T-helper 17 cell (primary cell): ENCODE data around the gene BANF2. TPM values are rescaled to one million over a fixed set of nuclear protein-coding genes. Genes with fewer than 3 reads are reported as not detected.

ENCODE experiments used
- ATAC-seq: fragments of 150-1000 bp; cut with Tn5 transposase; 2 replicates; pipeline ENCODE4 v1.10.0; 2021; ENCODE audit warnings: mild to moderate bottlenecking, moderate library complexity
- DNase-seq, 3 donors: peaks; one replicate each; pipeline versions ENCODE4 v3.0.0 to v3.0.0-alpha.2; 2020 to 2021
- H3K9me3 ChIP-seq: one replicate; pipeline ENCODE4 v1.7.0; 2013; ENCODE audit warnings: low read length, mild to moderate bottlenecking; ENCODE audit not compliant: control insufficient read depth, poor library complexity, severe bottlenecking
- H3K27ac Mint-ChIP-seq: one replicate; pipeline ENCODE4 v1.8.0; 2022; ENCODE audit warnings: mild to moderate bottlenecking, moderate library complexity, mixed read lengths
- H3K27me3 Mint-ChIP-seq: one replicate; pipeline ENCODE4 v1.8.0; 2022; ENCODE audit warnings: mixed read lengths
- H3K36me3 Mint-ChIP-seq: one replicate; pipeline ENCODE4 v1.8.0; 2022; ENCODE audit warnings: low read depth, mixed read lengths
- H3K4me1 Mint-ChIP-seq: one replicate; pipeline ENCODE4 v1.8.0; 2022; ENCODE audit warnings: mild to moderate bottlenecking, mixed read lengths
- H3K4me3 Mint-ChIP-seq: one replicate; pipeline ENCODE4 v1.8.0; 2022; ENCODE audit warnings: mild to moderate bottlenecking, moderate library complexity, mixed read lengths
- total RNA-seq, 4 donors: library from RNA in 2 of 4; stranded (reverse) in 2 of 4; gene quantifications; one replicate each; pipeline ENCODE4 v1.2.3 and lab custom pipeline; 2022 to 2026

The BANF2 gene
- total RNA-seq, 2 donors from 2014 or later = not detected

DNA sequence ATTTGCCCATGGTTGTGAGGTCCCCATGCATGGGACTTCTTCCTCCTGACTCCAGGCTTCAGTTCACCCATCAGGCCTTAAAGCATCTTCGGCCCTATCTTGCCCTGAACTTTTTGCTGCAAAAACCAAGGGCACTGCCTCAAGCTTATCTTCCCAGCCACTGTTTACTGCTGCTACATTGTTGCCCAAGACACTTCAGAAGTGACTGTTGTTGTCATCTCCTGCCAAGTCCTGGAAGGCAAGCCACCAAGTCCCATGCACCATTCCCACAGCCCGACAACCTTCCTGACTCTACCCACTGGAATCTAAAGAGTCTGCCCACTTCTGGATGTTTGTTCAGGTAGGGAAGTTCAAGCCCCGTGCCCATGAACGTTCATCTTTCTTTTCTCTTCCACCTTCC, 12.4 kb downstream of the BANF2 start:
- H3K27me3 Mint-ChIP-seq = peaks cover 22% of the 10 kb centered on the region
- ATAC-seq = no peak

DNA sequence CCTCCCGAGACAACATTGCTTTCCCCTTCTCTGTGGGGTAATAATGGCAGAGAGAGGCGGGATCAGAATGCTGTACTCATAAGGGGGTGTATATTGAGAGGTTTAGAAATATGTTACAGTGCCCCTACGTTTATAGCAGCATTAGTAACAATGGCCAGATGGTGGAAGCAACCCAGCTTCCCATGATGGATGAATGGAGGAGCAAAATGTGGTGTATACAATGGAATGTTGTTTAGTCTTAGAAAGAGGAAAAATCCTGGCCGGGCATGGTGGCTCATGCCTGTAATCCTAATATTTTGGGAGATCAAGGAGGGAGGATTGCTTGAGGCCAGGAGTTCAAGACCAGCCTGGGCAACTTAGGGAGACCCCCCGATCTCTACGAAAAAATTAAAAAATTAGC, 12.9 kb downstream of the BANF2 start:
- no peak for ATAC-seq
- DNase-seq = no peak
- Mint-ChIP-seq H3K27ac (no peak overlapping the region), H3K36me3 (peaks cover 4% of the 10 kb centered on the region), H3K27me3 (peaks cover 22% of the 10 kb centered on the region), H3K4me3 (no peak overlapping the region), H3K4me1 (no peaks in the 10 kb centered on the region)
- H3K9me3 ChIP-seq = no peaks in the 10 kb centered on the region

More for the DNA sequence above, 12.4 kb downstream of the BANF2 start:
- no peak for DNase-seq
- H3K4me3 Mint-ChIP-seq = no peak overlapping the region
- no peaks in the 10 kb centered on the region for H3K9me3 ChIP-seq
- peaks cover 4% of the 10 kb centered on the region for H3K36me3 Mint-ChIP-seq
- no peaks in the 10 kb centered on the region for H3K4me1 Mint-ChIP-seq
- H3K27ac Mint-ChIP-seq = no peak overlapping the region

GRCh38 chr20:17714597-17714996, 14.8 kb downstream of the BANF2 start:
- peaks cover 22% of the 10 kb centered on the region for H3K27me3 Mint-ChIP-seq

DNA sequence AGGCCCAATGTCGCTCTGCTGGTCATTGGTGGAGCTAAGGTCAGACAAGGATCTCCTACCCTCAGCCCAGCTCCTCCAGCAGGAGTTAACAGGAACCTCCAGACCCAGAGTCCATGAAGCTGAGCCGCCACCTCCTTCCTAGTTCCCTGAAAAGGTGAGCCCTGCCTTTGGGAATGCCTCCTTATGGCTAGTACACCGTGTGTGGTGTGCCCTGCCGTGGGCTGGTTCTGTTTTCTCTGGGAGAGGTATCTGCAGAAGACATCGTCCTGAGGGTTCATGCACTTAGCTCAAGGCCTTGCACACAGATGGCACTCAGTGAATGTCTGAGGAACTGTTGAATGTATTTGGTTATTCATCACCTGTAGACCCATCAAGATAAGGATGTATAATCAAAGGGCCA, 15.3 kb downstream of the BANF2 start:
- Mint-ChIP-seq H3K27ac (no peak overlapping the region), H3K36me3 (peaks cover 4% of the 10 kb centered on the region)

More at GRCh38 chr20:17714597-17714996, 14.8 kb downstream of the BANF2 start:
- Mint-ChIP-seq H3K4me1 (no peaks in the 10 kb centered on the region), H3K27ac (no peak overlapping the region), H3K4me3 (no peak overlapping the region), H3K36me3 (peaks cover 4% of the 10 kb centered on the region)
- ATAC-seq (no peak), DNase-seq (no peak)
- H3K9me3 ChIP-seq = no peaks in the 10 kb centered on the region

GRCh38 chr20:17716331-17716730, 16.6 kb downstream of the BANF2 start:
- no peak overlapping the region for H3K4me3 Mint-ChIP-seq
- peaks cover 4% of the 10 kb centered on the region for H3K36me3 Mint-ChIP-seq
- peaks cover 19% of the 10 kb centered on the region for H3K27me3 Mint-ChIP-seq
- H3K9me3 ChIP-seq = no peaks in the 10 kb centered on the region
- DNase-seq (no peak), ATAC-seq (no peak)
- no peaks in the 10 kb centered on the region for H3K4me1 Mint-ChIP-seq
- H3K27ac Mint-ChIP-seq = no peak overlapping the region

More for the DNA sequence above, 15.3 kb downstream of the BANF2 start:
- H3K9me3 ChIP-seq = no peaks in the 10 kb centered on the region
- ATAC-seq = no peak
- Mint-ChIP-seq H3K4me1 (no peaks in the 10 kb centered on the region), H3K27me3 (peaks cover 22% of the 10 kb centered on the region), H3K4me3 (no peak overlapping the region)
- DNase-seq = no peak

GRCh38 chr20:17720755-17721154, 21.0 kb downstream of the BANF2 start:
- Mint-ChIP-seq H3K27ac (no peak overlapping the region), H3K4me1 (no peaks in the 10 kb centered on the region), H3K27me3 (peaks cover 30% of the 10 kb centered on the region), H3K36me3 (no peaks in the 10 kb centered on the region), H3K4me3 (no peak overlapping the region)
- ATAC-seq (no peak), DNase-seq (no peak)
- no peaks in the 10 kb centered on the region for H3K9me3 ChIP-seq

DNA sequence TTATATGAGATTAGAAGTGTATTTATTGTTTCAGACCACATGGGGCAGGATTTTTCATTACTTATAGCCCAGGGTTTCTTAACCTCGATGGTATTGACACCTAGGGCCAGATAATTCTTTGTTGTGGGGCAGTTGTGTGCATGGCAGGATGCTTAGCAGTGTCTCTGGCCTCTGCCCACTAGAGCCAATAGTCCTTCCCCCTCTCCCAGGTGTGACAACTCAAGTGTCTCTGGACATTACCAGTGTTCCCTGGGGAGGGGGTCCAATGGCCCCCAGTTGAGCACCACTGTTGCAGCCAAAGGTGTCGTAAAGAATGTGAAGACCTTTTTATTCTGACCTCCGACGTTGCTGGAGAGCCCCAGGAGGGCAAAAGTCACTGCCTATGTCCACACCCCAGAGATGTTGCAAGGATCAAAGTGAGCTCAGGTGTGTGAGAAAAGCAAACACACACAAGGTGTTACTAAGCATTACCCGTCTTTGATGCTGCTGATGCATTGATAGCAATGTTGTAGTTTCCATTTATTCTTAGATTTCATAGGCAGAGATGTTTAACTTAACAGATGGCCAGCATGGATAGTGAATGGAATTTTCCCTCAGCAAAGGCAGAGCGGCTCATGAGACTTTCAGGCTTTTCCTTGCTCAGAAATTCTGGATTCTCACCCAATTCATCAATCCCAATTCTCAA, 22.2 kb downstream of the BANF2 start:
- Mint-ChIP-seq H3K36me3 (no peaks in the 10 kb centered on the region), H3K27me3 (peaks cover 30% of the 10 kb centered on the region), H3K4me3 (peak overlapping the region; percentile 31), H3K27ac (no peak overlapping the region), H3K4me1 (no peaks in the 10 kb centered on the region)
- no peaks in the 10 kb centered on the region for H3K9me3 ChIP-seq
- no peak for ATAC-seq
- no peak for DNase-seq

DNA sequence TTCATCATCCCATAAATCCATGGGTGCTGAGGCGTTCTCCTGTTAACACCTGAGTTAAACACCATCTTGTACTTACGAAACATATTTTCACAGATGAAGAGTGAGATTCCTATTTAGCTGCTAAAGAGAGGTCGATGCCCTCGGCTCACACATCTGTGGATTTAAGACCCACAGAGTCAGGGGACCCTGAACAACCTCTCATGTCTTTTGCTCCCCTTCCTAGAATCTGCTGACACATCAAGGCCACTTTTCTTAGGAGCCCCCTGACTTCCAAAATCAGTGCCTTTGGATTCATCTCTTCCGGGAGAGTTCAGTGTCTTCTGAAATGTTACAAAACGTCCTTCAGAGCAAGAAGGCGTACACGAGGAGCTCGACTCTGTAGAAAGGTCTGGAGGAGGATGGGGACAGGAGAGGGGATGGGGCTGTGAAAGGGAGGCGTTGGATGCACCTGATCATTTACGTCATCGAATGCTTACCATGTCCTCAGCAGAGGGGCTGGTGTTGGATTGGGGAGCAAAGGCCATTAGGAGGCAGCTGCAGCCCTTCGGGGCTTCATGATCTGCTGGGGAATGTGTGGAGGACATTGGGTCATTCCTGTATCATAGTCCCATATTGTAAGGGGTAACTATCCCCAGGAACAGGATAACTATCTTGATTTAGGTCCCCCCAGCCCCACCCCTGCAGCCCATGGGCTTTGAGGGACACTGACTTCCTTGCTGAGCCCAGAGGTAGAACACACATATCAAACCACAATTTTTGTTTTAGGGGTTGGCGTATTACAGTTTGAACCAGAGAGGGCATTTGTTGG, 22.9 kb downstream of the BANF2 start:
- Mint-ChIP-seq H3K27ac (no peak overlapping the region), H3K4me3 (no peak overlapping the region), H3K36me3 (no peaks in the 10 kb centered on the region), H3K4me1 (no peaks in the 10 kb centered on the region), H3K27me3 (peaks cover 30% of the 10 kb centered on the region)
- ATAC-seq = no peak
- no peak for DNase-seq
- H3K9me3 ChIP-seq = no peaks in the 10 kb centered on the region

- H3K27ac Mint-ChIP-seq = no peak overlapping the region
- no peaks in the 10 kb centered on the region for H3K9me3 ChIP-seq
- DNase-seq (no peak), ATAC-seq (no peak)
- H3K4me3 Mint-ChIP-seq = no peak overlapping the region
- no peaks in the 10 kb centered on the region for H3K4me1 Mint-ChIP-seq
- H3K36me3 Mint-ChIP-seq = no peaks in the 10 kb centered on the region
- H3K27me3 Mint-ChIP-seq = peaks cover 35% of the 10 kb centered on the region
Measured at GRCh38 chr20:17723301-17723691, 23.5 kb downstream of the BANF2 start.

- Mint-ChIP-seq H3K4me3 (no peak overlapping the region), H3K36me3 (no peaks in the 10 kb centered on the region), H3K4me1 (no peaks in the 10 kb centered on the region), H3K27ac (no peak overlapping the region), H3K27me3 (peaks cover 52% of the 10 kb centered on the region)
- ATAC-seq = no peak
- no peaks in the 10 kb centered on the region for H3K9me3 ChIP-seq
- no peak for DNase-seq
Measured at GRCh38 chr20:17725094-17725835, 25.5 kb downstream of the BANF2 start.

DNA sequence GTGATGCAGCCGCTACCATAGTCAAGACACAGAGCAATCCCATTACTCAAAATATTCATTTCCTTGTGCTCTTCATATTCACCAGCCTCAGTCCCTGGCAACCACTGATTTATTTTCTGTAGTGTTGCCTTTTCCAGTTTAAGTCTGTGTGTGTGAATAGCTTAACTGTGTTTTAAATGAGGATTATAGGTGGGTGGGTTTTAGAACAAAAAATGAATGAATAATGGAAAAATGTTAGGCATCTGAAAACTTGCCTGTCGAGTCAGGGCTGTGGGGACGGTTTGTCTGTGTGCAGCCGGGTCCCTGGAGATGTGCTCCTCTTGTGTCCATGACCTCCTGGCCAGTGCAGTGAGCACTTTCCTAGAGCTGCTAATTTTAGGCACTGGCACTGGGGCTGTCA, 27.1 kb downstream of the BANF2 start:
- Mint-ChIP-seq H3K4me3 (no peak overlapping the region), H3K27me3 (peaks cover 57% of the 10 kb centered on the region), H3K4me1 (no peaks in the 10 kb centered on the region), H3K36me3 (peaks cover 3% of the 10 kb centered on the region), H3K27ac (no peak overlapping the region)
- DNase-seq = no peak
- H3K9me3 ChIP-seq = no peaks in the 10 kb centered on the region
- no peak for ATAC-seq

DNA sequence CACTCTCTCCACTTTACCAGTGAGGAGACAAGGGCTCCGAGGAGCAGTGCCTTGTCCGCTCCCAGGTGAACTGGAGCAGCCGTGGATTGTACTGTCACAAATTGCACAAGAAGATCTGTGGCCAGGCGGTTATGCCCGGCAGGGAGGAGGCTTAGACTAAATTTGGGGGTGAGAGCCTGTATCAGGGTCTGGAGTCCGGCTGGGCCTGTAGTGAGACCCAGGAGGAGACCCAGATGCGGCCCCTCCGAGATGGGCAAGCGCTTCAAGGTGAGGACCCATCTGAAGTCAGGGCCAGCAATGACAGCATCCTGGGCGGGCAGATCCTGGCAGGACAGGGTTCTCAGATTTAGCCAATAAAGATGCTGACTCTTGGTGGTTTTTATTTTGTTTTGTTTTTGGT, 27.6 kb downstream of the BANF2 start:
- Mint-ChIP-seq H3K27me3 (peaks cover 53% of the 10 kb centered on the region), H3K4me3 (no peak overlapping the region), H3K27ac (no peak overlapping the region), H3K4me1 (no peaks in the 10 kb centered on the region), H3K36me3 (peaks cover 3% of the 10 kb centered on the region)
- ATAC-seq (no peak), DNase-seq (no peak)
- H3K9me3 ChIP-seq = no peaks in the 10 kb centered on the region

DNA sequence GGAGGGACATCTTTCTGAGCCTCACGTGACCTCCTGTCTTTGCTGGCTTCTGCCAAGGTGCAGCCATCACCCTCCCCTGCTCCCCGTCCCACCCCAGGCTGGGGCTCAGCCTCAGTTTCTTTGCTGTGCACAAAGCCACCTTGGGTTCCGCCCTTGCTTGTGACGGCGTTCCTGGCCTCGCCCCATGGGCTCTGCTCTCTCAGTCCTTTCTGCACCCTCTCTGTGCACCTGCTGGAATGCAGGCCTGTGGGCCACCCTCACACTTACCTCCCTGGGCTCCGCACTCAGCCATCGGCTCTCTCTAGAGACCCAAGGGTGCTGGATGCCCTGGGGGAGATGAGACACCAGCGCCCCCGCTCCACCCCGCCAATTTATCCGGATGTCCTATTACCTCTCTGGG, 28.3 kb downstream of the BANF2 start:
- H3K9me3 ChIP-seq = no peaks in the 10 kb centered on the region
- H3K27ac Mint-ChIP-seq = no peak overlapping the region
- peaks cover 52% of the 10 kb centered on the region for H3K27me3 Mint-ChIP-seq
- DNase-seq (no peak), ATAC-seq (no peak)
- no peak overlapping the region for H3K4me3 Mint-ChIP-seq
- no peaks in the 10 kb centered on the region for H3K4me1 Mint-ChIP-seq
- peaks cover 3% of the 10 kb centered on the region for H3K36me3 Mint-ChIP-seq
